PC-3 (cell line): ENCODE results near the gene METTL9.
"Not testable (repeated sequence)": the region's sequence is repeated elsewhere in the genome, so short reads cannot be mapped to it uniquely, and the experiment has no call there.

Experiments used
- CTCF ChIP-seq: fragments of 300-600 bp; sonication (generic); conservative IDR thresholded peaks from 2 replicates; pipeline ENCODE4 v1.5.1; 2017; ENCODE audit warnings: antibody characterized with exemption, low read depth, mild to moderate bottlenecking, low read length
- EZH2 ChIP-seq: fragments of 300-600 bp; sonication (generic); IDR thresholded peaks from one replicate; pipeline ENCODE4 v1.6.1; 2017; ENCODE audit warnings: antibody characterized with exemption, mild to moderate bottlenecking, low read length; ENCODE audit not compliant: unreplicated experiment
- EZH2phosphoT487 ChIP-seq: fragments of 300-600 bp; sonication (generic); IDR thresholded peaks from 2 replicates; pipeline ENCODE4 v1.6.1; 2018; ENCODE audit warnings: mild to moderate bottlenecking, antibody characterized with exemption, low read length, borderline replicate concordance

- TF ChIP-seq CTCF, EZH2phosphoT487, EZH2: not testable (repeated sequence)
Measured at GRCh38 chr16:21555621-21556020, 43.8 kb upstream of the METTL9 start.
